Measurements from ENCODE around the gene CRYBA4. TPM values are rescaled to one million over a fixed set of nuclear protein-coding genes. Genes with fewer than 3 reads are reported as not detected.
A peak's percentile ranks its signal among the peaks of the same experiment; 100 is the strongest.

Gene CRYBA4
- total RNA-seq, 4 donors from 2014 or later: not detected

DNA sequence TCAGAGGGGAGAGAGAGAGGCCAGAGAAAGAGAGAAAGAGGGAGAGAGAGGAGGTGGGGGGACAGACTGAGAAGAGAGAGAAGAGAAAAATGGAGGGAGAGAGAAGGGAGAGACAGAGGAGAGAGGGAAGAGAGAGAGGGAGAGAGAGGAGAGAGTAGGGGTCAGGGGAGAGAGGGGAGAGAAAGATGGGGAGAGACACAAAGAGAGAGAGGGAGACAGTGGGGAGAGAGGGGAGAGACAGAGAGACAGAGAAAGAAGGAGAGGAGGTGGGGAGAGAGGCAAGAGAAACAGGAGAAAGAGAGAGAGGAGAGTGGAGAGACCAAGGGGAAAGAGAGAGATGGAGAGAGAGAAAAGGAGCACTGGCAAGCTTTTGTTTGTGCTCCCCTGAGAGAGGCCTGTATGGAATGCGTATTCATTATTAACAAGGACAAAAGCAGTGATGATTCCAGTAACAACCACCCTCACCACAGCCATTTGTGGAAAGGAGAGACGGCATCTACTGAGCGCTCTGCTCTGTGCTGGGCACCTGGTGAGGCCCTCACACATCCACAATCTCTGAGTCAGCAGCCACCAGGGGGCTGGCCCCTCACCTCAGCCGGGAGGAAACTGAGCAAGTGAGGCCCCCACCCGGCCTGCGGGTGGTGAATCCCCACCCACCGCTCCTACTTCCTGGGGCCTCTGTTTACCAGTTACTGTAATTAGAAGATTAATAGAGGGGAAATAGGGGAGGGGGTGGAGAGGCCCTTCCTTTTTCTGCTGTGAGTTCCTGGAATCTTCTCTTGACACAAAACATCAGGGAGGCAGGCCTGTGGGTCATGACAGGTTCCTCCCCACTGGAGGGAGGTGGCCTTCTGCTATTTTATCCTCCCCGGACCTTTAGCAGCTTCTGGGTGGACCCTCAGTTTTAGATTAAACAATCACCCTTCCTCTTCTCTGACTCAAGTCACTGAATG, 21.0 kb downstream of the CRYBA4 start:
- Histone ChIP-seq H3K36me3 (no peaks in the 10 kb centered on the region), H3K27me3 (no peaks in the 10 kb centered on the region), H3K9me3 (no peaks in the 10 kb centered on the region), H3K4me3 (no peak overlapping the region), H3K4me1 (peaks cover 0 to 9% of the 10 kb centered on the region in 2 donors), H3K27ac (peak overlapping the region; percentile 47 to 64 (median 54))
- no peak for TF ChIP-seq POLR2A (IDR thresholded peaks at IDR 0.05)
- TF ChIP-seq, protein P1, sequence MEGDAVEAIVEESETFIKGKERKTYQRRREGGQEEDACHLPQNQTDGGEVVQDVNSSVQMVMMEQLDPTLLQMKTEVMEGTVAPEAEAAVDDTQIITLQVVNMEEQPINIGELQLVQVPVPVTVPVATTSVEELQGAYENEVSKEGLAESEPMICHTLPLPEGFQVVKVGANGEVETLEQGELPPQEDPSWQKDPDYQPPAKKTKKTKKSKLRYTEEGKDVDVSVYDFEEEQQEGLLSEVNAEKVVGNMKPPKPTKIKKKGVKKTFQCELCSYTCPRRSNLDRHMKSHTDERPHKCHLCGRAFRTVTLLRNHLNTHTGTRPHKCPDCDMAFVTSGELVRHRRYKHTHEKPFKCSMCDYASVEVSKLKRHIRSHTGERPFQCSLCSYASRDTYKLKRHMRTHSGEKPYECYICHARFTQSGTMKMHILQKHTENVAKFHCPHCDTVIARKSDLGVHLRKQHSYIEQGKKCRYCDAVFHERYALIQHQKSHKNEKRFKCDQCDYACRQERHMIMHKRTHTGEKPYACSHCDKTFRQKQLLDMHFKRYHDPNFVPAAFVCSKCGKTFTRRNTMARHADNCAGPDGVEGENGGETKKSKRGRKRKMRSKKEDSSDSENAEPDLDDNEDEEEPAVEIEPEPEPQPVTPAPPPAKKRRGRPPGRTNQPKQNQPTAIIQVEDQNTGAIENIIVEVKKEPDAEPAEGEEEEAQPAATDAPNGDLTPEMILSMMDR (IDR thresholded peaks at IDR 0.05 in 4 of 5, conservative IDR thresholded peaks at IDR 0.05 in 1 of 5): no peak
- DNase-seq: no peak
- no peak for ATAC-seq
- intact Hi-C loops (cut with DNase I; ENCODE audit: low total_unique reads) (no loop called here), in situ Hi-C loops (cut with MboI; ENCODE audit: low sequenced_read_pairs in 4 of 4) (no loop called here)

DNA sequence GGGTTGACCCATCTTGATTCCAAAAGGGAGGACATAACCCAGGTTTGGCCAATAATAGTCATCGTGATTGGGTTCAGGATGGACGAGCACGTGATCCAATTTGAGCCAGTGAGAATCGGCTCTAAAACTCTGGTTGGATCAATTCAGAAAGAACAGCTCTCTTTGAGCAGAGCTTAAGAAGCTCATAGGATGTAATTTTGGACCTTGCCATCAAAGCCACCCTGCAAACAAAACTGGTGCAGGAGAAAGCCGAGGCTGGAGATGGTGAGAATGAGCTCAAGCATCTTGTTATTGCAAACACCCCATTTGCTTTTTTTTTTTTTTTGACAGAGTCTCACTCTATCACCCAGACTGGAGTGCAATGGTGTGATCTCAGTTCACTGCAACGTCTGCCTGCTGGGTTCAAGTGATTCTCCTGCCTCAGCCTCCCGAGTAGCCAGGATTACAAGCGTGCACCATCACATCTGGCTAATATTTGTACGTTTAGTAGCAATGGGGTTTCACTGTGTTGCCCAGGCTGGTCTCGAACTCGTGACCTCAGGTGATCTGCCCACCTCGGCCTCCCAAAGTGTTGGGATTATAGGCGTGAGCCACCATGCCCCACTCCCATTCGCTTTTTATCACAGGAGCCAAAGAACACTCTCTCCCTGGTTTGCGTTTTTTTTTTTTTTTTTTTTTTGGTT, 21.8 kb downstream of the CRYBA4 start:
- no peaks in the 10 kb centered on the region for H3K9me3 ChIP-seq
- no peak overlapping the region for H3K4me3 ChIP-seq
- intact Hi-C loops (cut with DNase I; ENCODE audit: low total_unique reads): no loop called here
- TF ChIP-seq POLR2A (IDR thresholded peaks at IDR 0.05): no peak
- TF ChIP-seq, protein P1 (IDR thresholded peaks at IDR 0.05 in 4 of 5, conservative IDR thresholded peaks at IDR 0.05 in 1 of 5): no peak
- H3K27me3 ChIP-seq: peaks cover 0 to 6% (median 0%) of the 10 kb centered on the region in 3 donors
- no peak for ATAC-seq
- peaks cover 0 to 9% of the 10 kb centered on the region in 2 donors for H3K4me1 ChIP-seq
- no peak for DNase-seq
- H3K36me3 ChIP-seq: no peaks in the 10 kb centered on the region
- in situ Hi-C loops (cut with MboI; ENCODE audit: low sequenced_read_pairs in 4 of 4): no loop called here
- H3K27ac ChIP-seq: peak overlapping the region; percentile 47 to 80 (median 54)

DNA sequence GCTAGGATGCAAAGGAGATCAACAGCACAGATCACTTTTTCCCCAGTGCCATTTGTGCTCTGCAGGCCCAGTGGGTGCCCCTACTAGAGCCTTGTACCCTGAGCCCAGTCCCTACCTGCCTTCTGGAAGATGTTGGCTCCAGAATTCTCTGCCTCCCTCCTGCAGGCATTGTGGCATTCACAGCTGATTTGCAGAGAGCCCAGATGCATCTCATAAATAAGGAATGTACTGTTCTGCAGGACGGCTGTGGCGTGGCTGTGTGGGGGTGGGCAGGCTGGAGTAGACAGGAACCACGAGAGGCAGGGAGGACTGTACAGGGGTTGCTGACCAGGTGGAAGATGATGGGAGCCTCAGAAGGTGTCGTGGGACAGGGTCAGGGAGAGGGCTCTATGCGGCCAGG, 24.4 kb downstream of the CRYBA4 start:
- H3K4me3 ChIP-seq: no peak overlapping the region
- in situ Hi-C loops (cut with MboI; ENCODE audit: low sequenced_read_pairs in 4 of 4): no loop called here
- no peaks in the 10 kb centered on the region for H3K36me3 ChIP-seq
- peaks cover 0 to 9% of the 10 kb centered on the region in 2 donors for H3K4me1 ChIP-seq
- TF ChIP-seq POLR2A (IDR thresholded peaks at IDR 0.05): no peak
- TF ChIP-seq, protein P1 (IDR thresholded peaks at IDR 0.05 in 4 of 5, conservative IDR thresholded peaks at IDR 0.05 in 1 of 5): no peak
- no peak overlapping the region for H3K27ac ChIP-seq
- no peaks in the 10 kb centered on the region for H3K9me3 ChIP-seq
- peaks cover 0 to 6% (median 0%) of the 10 kb centered on the region in 3 donors for H3K27me3 ChIP-seq
- DNase-seq (no peak), ATAC-seq (no peak)
- intact Hi-C loops (cut with DNase I; ENCODE audit: low total_unique reads): no loop called here

DNA sequence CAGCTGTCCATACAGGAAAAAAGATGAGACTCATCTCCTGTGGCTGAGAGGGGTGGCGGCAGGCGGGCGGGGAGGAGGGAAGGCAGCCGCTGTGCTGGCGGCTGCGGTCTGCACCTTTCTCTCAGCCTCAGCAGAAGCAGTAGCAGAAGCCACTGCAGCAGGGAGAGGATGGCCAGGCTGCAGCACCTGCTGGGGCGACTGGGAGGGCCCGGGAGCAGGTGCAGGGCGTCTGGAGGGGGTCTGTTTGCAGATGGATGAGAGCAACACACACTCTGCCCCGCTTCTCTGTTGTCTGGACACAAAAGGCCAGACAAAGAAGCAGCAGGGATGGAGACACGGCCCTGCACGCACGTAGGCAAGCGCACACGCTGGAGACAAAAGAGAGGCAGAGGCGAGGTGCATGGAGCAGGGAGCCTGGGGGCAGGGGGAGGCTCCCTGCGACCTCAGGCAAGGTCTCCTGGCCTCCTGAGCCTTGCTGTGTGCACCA, 26.3 kb downstream of the CRYBA4 start:
- intact Hi-C loops (cut with DNase I; ENCODE audit: low total_unique reads): no loop called here
- in situ Hi-C loops (cut with MboI; ENCODE audit: low sequenced_read_pairs in 4 of 4): no loop called here
- H3K27me3 ChIP-seq: peaks cover 0 to 6% (median 0%) of the 10 kb centered on the region in 3 donors
- TF ChIP-seq POLR2A (IDR thresholded peaks at IDR 0.05): no peak
- TF ChIP-seq, protein P1 (IDR thresholded peaks at IDR 0.05 in 4 of 5, conservative IDR thresholded peaks at IDR 0.05 in 1 of 5): no peak
- ATAC-seq: no peak
- no peak overlapping the region for H3K4me3 ChIP-seq
- no peaks in the 10 kb centered on the region for H3K9me3 ChIP-seq
- no peak overlapping the region for H3K27ac ChIP-seq
- peaks cover 0 to 8% of the 10 kb centered on the region in 2 donors for H3K4me1 ChIP-seq
- H3K36me3 ChIP-seq: no peaks in the 10 kb centered on the region
- no peak for DNase-seq
